Endothelial cell of umbilical vein (primary cell): ENCODE measurements around the gene SDHC.

ENCODE experiments used
- JUN ChIP-seq: IDR thresholded peaks from 2 replicates; pipeline ENCODE4 v1.6.1; 2011; ENCODE audit warnings: borderline replicate concordance, low read depth; ENCODE audit not compliant: insufficient read length, insufficient read depth
- MYC ChIP-seq: IDR thresholded peaks from one replicate; pipeline ENCODE4 v1.6.1; 2011; ENCODE audit warnings: mild to moderate bottlenecking, low read depth, low read length
- POLR2A ChIP-seq: IDR thresholded peaks from 2 replicates; pipeline ENCODE4 v1.6.1; 2012; ENCODE audit warnings: low read depth, mild to moderate bottlenecking, control low read depth, low read length
- POLR2AphosphoS5 ChIP-seq: IDR thresholded peaks from 2 replicates; pipeline ENCODE4 v1.6.1; 2012; ENCODE audit warnings: low read depth, mild to moderate bottlenecking, control low read depth, low read length, moderate library complexity; ENCODE audit not compliant: insufficient read depth
- TF ChIP-seq, protein P1 (sequence below), 2 donors: IDR thresholded peaks; 1 replicate in 1 of 2; 2 replicates in 1 of 2; pipeline ENCODE4 v1.5.1; 2011; ENCODE audit warnings: low read length in 2 of 2, mild to moderate bottlenecking in 2 of 2, moderate library complexity in 2 of 2, control low read depth in 1 of 2, inconsistent platforms in 1 of 2, low read depth in 1 of 2; ENCODE audit not compliant: insufficient read depth in 1 of 2; ENCODE audit errors: extremely low read depth in 1 of 2
- TF ChIP-seq, protein P2 (sequence below): IDR thresholded peaks from 2 replicates; pipeline ENCODE4 v1.6.1; 2011; ENCODE audit not compliant: insufficient read depth, insufficient read length

DNA sequence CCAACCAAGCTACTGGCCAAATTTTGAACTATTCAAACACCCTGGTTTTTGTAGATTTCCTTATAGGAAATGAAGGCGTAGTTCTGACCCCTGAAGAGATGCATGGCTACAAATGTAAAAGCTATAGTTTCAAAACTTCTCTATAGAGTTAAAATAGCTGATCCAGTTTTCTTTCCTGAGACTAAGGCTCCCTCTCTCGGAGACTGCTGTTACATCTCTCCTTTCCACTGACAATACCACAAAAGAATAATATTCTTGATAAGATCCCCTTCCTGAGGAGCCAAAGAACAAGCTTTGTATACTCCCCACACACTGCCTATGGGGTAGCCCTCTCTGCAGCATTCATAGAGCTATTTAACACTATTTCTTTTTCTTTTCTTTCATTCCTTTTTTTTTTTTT is 60.2 kb downstream of the SDHC start:
- TF ChIP-seq, protein P1, sequence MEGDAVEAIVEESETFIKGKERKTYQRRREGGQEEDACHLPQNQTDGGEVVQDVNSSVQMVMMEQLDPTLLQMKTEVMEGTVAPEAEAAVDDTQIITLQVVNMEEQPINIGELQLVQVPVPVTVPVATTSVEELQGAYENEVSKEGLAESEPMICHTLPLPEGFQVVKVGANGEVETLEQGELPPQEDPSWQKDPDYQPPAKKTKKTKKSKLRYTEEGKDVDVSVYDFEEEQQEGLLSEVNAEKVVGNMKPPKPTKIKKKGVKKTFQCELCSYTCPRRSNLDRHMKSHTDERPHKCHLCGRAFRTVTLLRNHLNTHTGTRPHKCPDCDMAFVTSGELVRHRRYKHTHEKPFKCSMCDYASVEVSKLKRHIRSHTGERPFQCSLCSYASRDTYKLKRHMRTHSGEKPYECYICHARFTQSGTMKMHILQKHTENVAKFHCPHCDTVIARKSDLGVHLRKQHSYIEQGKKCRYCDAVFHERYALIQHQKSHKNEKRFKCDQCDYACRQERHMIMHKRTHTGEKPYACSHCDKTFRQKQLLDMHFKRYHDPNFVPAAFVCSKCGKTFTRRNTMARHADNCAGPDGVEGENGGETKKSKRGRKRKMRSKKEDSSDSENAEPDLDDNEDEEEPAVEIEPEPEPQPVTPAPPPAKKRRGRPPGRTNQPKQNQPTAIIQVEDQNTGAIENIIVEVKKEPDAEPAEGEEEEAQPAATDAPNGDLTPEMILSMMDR (IDR thresholded peaks at IDR 0.05; ENCODE audit: extremely low read depth in 1 of 2, insufficient read depth in 1 of 2, low read depth in 1 of 2, low read length in 2 of 2): peak; percentile 14 to 48
- TF ChIP-seq POLR2AphosphoS5 (no peak), POLR2A (no peak), MYC (no peak), JUN (no peak)
- TF ChIP-seq, protein P2, sequence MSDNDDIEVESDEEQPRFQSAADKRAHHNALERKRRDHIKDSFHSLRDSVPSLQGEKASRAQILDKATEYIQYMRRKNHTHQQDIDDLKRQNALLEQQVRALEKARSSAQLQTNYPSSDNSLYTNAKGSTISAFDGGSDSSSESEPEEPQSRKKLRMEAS: no peak
